Stimulated activated CD4-positive, alpha-beta T cell treated with anti-CD3 and anti-CD28 coated beads, Interleukin-4, amount 100 ng/mL, for 24 hours (primary cell): ENCODE results near the gene PRKAA1.
"Not testable (repeated sequence)": the region's sequence is repeated elsewhere in the genome, so short reads cannot be mapped to it uniquely, and the experiment has no call there.

Experiments
- DNase-seq: peaks from one replicate; pipeline ENCODE4 v3.0.0-alpha.2; 2020

The PRKAA1 gene

DNA sequence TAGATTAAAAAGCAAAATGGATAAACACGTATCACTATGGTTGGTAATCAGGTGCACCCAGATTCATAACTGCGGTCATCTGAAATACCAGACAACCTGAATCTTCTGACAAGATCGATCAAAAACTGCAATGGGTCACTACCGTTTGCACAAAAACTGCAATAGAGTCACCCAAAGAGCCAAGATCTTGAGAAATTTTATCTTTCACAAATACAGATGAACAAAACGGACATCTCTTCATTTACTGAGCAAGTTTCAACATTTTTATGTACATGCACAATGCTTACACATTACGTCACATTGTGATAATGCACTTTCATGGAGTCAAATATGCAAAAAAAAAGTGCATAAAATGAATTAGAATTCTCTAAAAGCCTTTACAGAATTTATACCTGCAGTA, 18.6 kb downstream of the PRKAA1 start:
- DNase-seq: no peak

DNA sequence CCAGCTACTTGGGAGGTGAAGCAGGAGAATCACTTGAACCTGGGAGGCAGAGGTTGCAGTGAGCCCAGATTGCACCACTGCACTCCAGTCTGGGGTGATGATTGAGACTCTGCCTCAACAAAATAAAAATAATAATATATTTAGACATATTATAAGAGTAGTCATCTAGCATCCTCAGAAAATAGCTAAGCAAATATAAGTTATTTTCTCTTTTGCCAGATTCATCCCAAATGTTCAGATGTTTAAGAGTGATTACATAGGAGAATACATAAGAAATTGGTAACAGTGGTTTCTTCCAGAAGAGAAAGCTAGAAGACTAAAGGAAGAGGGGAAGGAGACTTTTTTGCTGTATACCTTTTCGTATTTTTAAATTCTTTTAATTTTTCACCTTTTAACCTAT, 20.0 kb downstream of the PRKAA1 start:
- DNase-seq: no peak

DNA sequence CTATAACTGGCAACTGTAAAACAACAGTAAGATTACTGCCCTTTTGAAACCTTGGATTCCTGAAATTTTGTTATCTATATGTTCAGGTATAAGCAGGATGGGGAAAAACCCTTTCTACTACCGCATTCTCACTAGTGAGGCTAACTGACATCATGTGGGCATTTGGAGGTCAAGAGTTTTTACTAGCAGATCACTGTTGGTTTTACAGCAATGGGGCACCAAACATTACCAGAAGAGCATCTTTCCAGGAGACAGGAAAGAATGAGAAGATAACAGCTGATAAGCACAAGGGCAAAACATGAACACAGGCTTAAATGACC, 21.6 kb downstream of the PRKAA1 start:
- DNase-seq: no peak

DNA sequence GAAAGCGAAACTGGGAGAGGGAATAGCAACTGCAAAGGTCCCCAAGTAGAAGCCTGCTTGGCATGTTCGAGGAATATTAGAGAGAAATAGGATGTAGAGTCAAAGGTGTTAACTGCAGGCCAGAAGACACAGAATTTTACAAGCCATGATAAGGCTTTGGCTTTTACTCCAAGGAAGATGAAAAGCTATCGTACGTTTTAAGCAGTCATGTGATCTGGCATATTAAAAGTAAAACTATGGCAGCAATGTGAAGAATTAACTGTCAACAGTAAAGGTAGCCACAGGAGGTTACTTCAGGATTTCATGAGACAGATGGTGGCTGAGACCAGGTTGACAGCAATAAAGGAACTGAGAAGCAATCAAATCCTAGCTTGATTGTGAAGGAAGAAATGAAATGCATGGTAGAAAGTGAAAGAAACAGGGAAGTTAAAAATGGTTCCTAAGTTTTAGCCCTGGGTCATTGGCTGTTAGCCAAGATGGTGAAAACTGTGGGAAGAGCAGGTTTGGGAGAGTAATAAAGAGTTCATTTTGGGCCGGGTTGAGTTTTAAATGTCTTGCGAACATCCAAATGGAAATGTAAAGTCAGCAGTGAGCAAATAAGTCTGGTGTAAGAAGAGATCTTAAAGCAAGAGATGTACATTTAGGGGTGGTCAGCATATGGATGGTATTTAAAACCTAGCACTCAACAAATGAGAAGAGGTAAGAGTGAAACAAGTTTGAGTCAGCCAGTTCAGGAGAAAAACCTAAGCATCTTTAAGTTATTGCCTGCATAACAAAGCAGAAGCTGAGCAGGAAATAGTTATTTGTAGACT, 22.1 kb downstream of the PRKAA1 start:
- DNase-seq: no peak

DNA sequence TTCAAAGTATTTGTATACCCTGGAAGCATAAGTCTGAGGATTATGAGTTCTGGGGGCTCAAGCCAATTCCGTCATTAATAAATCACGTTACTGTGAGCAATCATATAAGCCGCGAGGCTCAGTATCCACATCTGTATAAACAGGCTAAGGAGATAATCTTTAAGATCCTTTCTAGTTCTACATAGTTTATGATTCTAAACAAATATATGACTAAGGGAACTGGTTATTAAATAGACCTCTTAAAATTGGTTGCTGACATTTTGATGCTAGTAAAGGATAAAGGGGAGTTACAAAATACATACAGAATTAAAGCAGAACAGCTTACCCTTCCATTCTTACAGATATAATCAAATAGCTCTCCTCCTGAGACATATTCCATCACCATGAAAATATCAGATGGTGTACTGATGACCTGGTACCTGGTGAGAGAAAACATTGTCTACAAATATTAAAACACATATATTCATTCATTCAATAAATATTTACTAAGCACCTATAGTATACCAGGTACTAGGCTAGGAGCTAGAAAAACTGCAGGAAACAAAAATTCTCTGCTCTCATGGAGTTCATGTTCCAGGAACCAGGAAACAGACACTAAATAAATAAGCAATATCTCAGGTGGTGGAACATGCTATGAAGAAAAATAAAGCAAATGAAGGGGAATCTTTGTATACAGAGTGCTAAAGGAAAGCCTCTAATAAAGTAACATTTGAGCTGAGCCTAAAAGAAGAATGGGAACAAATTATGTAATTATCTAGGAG, 22.9 kb downstream of the PRKAA1 start:
- DNase-seq: no peak

DNA sequence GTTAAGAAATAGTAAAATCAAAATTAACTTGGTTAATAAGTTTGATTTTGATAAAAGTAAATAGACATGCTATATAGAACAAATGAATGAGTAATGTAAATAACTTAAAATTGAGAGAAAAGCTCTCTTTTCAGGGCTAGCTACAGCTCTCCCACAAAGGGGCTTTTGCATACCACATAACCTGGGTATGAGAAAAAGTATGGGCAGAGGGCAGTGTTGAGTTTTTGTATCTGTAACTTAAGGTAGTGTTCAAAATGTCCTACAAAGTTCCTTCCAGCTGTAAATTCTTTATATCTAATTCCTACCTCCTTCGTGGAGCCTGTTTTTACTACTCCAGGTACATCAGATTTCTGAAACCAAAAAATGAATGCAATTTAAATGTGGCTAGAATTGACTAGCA, 23.6 kb downstream of the PRKAA1 start:
- DNase-seq: no peak

DNA sequence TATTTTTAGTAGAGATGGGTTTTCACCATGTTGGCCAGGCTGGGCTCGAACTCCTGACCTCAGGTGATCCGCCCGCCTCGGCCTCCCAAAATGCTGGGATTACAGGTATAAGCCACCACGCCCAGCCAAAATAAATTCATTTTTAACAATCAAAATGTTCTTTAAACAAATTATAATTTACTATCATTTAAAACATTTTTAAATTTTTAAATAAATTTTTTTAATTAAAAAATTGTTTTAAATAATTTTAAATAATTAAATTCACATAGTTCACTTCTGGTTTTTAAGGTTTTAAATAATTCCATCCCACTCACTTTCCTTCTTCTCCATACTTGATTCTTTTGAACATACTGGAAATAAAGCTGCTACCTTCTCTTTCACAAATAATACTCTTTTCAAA, 27.4 kb downstream of the PRKAA1 start:
- no peak for DNase-seq

DNA sequence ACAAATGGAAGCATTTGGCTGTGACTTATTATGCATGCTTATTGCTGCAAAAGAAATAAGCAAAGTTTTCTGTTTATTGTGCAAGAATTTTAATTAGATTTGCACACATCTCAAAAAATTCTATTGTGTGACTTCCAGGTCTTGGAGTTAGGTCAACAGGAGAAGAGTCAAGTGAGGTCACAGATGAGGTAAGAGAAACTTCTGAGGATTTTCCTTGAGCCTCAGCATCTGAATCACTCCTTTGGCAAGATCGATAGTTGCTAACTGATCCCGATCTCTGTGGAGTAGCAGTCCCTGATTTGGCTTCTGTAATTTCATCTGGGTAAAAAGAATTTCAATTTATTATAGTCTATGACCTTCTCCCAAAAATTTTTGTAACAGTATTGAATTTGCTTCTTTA, 35.5 kb downstream of the PRKAA1 start:
- no peak for DNase-seq

DNA sequence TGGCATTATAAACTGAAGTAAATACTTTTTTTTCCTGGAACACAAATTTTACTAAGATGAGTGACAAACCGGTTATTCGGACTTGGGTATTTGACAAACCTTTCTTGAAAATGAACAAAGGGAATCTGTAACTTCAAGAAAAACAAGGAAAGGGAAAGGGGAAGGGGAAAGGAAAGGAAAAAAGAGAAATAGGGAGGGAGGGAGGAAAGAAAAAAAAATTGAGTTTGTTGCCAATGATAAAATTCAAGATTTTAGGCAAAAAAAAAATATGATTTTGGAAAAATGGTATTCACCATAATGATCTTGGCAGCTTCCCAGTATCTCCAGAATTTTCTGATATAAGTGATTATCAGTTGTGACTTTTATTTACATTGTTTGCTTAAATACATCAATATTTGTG, 40.8 kb downstream of the PRKAA1 start:
- DNase-seq: no peak

DNA sequence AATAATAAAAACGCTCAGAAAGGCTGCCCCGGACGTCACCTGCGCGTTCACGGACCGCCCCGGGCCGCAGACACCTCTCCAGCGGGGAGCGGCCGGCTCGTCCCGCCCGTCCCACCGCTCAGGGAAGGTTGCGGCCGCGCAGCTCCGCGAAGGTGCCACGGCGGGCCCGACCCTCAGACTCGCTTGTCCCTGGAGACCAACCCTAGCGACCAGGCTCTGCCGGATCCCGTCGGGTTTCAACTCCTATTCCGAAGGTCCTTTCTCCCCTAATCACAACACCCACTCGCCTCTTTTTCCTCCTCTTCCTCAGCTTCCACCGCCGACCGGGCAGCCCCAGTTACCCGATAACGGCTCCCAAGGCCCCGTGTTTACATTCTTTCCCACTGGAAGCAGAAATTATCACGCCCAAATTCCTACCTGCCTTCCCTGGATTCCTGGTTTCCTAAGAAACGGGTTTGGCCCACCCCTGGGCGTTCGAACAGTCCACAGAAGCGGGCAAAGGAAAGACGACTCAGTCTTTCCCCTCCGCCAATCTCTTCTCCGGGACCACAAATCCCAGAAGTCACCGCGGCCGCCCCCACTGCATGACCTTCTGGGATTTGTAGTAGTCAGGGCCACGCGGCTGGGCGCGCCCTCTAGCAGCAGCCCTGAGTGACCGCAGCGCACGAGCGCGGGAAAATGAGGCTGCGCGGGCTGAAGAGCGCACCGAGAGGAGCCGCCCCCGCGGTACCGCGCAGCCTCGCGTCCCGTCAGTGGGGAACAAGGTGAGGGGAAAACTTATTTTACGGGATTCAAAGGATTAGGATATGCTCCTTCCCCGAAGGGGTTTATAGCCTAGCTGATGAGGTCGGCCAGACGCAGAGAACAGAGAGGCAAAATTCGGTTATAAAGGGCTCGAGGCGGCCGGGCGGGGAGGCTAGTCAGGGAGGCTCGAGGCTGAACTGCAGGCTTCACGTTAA, 42.5 kb downstream of the PRKAA1 start, which contains the start of gene TTC33:
TTC33 (minus strand) TSS at position 555 of the 959 bp plus-strand sequence. CDS start 8,943 bp downstream, outside the sequence.
- DNase-seq: peak; percentile 96

DNA sequence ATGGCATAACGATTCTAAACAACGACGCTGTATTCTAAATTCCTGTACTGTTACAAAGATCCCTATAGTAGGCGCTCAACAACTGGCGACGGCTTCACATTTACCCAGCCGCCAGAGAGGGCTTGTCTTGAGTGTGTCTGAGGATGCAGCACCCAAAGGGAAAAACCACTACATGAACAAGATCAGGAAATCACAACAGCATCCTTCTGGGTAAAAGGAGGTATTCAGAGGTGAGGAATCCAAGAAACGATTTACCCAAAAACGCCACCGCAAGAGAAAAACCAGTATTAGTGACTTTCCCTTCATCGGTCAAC, 43.1 kb downstream of the PRKAA1 start:
- peak; percentile 75 for DNase-seq

DNA sequence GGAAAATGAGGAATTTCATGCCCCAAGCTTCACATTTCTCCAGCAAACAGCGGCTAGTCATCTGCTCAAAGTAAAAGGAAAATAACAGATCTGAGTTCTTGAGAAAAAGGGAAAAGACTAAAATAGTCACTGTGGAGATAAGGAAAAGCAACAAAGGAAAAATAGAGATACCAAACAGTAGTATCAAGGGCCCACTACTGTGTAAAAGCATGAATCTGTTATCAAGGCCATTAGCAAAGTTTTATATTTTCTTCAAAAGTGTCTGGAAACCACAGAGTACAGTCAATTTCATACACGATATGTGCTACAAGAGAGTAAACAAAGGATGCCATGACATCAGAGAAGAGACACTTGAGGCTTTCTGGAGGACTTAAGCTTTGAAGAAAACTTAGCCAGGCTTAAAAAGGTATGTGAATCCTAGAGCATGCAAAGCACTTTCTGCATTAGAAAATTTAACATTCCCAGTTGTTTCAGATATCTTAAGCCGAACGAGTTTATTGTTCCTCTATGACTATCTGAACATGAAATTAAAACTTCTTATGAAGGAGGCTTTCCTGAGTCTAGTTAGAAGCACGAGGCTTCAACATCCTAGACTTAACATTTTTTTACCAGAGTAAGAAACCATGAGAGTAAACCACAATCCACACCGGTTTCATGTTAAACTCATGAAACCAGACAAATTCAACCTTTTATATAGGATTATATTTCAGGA, 43.6 kb downstream of the PRKAA1 start:
- no peak for DNase-seq

DNA sequence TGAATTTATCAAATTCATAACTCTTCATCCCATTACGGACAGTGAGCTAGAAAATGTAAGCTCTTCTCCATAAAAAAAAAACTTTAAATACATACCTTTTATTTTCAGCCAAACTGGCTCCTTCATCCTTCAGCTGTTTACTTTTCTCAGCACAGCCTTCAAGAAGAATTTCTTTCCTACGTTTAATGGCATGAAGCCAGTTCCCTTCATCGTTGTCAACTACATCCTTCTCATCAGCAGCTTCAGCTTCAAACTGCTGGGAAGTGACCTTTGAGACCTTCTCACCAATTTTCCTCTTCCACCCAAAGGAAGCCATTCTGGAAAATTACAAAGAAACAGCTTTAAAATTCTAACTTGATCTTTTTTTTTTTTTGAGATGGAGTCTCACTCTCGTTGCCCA, 51.5 kb downstream of the PRKAA1 start:
- no peak for DNase-seq

DNA sequence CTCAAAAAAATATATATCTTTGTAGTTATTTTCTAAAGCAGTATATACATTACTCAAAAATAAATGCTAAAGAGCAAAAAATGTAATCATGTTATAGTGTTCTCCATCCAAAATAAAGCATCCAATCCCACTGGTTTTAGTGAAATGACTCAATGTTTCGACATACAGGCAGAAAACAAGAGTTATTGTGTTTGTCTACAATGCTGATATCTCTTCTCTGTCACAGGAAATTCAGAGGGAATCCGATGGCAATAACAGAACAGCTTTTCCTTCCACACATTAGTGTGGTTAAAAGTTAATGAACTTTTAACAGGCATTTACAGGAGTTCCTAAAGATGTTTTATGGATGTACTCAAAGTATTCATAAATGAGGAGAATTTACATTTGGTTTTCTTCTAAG, 54.4 kb downstream of the PRKAA1 start:
- DNase-seq: no peak

DNA sequence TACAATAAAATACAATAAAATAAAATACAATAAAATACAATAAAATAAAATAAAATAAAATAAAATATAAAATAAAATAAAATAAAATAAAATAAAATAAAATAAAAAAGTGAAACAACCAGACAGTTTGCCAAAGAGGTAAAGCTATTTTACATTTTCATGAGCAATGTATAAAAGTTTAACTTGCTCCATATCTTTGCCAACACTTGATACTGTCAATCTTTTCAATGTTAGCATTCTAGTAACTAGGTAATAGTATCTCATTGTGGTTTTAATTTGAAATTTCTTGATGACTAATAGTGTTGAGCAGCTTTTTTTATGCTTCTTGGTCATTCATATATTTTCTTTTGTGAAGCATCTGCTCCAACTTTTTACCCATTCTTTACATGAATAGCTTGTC, 59.7 kb downstream of the PRKAA1 start:
- DNase-seq: no peak

DNA sequence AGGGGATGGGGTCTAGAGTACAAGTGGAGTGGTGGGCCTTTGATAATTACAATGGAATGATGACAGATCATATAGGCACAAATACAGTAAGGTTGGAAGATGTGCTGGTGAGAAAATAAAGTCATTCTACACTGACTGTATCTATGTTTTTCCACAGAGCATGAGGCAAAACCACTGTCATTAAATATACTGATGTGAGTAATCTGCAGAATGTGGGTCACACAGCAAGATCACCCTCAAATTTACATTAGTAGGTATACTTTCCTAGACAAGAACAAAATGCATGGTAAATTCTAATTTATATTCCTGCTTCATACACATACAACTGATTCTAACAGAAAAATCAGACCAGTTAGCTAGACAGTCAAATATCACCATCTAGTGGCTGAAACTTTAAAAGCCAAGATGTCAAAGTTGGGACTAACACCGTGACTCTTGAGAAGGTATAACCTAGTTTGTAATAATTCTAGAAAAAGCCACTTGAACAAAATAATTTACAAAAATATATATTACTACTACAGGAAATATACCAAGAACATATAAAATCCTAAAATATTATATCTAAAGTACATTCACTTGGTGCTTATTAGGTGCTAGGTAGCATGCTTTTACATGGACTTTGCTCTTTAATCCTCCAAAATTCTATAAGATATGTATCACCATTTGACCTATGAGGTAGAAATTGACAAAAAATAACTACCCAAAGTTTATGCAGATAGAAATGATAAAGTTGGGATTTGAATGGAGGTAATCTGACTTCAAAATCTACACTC, 61.9 kb downstream of the PRKAA1 start:
- no peak for DNase-seq

DNA sequence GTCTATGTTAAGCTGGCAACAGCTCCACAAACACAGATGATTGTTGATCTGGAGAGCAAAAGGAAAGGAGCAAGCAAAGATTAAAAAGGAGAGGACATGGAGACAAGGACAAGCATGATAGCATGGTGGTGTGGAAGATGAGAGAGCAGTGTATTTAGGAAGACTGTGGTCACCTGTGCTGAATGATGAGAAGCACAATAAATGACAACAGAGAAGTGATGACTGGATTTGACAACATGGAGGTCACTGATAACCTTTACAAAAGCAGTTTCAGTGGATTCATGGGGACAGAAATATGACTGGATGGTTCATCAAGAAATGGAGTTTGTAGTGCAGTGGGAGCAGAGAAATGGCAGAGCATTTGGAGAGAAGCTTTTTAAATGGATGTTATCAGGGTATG, 62.6 kb downstream of the PRKAA1 start:
- DNase-seq: no peak

DNA sequence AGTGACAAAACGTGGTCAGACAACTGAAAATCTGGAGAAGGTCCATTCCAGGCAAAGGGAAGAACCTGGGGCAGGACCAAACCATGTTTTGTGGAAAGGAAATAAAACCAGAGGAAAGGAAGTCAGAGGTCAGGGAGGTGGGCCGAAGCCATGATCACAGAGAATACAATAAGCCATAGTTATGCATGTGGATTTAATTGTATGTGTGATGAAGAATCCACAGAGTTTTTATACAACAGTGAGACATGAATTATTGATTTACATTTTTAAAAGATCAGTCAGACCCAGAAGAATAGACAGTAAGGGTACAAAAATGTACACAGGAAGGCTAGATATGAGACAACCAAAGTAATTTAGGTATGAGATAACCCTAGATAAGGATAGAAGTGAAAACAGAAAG, 63.2 kb downstream of the PRKAA1 start:
- no peak for DNase-seq

DNA sequence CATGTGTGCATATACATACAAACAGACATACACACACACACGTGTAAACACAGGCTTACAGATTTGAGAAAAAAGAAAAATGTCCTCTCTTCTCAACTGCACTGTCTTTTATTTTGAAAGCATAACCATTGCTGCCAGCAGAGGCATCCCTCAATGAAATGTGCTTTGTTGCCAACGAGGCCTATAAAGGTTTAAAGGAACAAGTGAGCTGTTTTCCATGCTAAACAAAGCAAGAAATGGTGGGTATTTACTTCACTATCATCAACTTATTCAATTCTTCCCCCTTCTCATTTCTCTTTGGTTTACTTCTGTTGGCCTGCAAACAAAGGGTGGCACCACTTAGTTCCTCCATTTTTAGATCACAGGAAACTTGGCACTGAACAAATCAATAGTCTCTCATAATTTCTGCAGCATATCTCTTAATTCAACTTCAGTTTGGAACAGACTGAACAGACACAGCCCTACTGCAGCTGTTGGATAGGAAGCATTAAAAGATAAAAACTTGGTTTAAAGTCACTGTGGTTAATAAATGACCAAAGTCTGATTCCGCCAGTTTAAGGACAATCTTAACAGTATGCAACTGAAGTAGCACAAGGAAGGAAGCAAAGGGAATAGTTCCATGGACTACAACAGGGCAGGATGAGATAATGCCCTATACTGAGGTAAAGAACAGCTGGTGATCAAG, 64.2 kb downstream of the PRKAA1 start:
- DNase-seq: no peak

DNA sequence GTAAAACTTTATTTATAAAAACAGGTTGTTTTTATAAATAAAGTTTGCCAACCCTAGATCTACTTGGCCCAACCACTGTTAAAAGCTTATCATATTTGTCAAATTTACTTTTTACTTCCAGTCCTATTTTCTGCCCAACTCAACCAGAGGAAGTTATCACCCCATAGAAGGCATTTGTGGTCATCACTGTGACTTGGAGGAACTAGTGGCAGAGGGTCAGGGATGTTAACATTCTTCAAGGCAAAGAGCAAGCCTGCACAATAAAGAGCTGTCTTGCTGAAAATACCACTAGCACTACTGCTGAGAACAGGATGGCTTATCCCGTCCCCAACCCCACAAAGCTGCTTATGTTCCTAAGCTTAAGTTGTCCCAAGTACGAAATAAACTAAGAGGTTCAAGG, 64.7 kb downstream of the PRKAA1 start:
- DNase-seq: no peak

DNA sequence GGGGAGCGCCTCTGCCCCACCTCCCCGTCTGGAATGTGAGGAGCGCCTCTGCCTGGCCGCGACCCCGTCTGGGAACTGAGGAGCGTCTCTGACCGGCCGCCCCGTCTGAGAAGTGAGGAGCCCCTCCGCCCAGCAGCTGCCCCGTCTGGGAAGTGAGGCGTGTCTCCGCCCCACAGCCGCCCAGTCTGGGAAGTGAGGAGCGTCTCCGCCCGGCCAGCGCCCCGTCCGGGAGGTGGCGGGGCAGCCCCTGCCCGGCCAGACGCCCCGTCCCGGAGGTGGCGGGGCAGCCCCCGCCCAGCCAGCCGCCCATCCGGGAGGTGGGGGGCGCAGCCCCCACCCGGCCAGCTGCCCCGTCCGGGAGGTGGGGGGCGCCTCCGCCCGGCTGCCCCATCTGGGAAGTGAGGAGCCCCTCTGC, 75.7 kb downstream of the PRKAA1 start:
- DNase-seq: not testable (repeated sequence)
